C4-2B (cell line): ENCODE measurements around the gene PPCDC.

Experiments
- CTCF ChIP-seq: fragments of 450-650 bp; conservative IDR thresholded peaks from 2 replicates; pipeline ENCODE4 v1.5.1; 2017; ENCODE audit warnings: mild to moderate bottlenecking
- ZFX ChIP-seq: fragments of 450-650 bp; IDR thresholded peaks from 2 replicates; pipeline ENCODE4 v1.6.1; 2017

- TF ChIP-seq CTCF (no peak), ZFX (no peak)
Measured at GRCh38 chr15:75045332-75046015, 22.1 kb downstream of the PPCDC start.
